Ovary (tissue), 3 donors: ENCODE data around the gene CPN1.

Experiments
- EP300 ChIP-seq: sonication (generic); formaldehyde crosslinking; IDR thresholded peaks from one replicate; pipeline ENCODE4 v1.6.1; 2017; ENCODE audit warnings: antibody characterized with exemption
- POLR2A ChIP-seq: fragments of 450-650 bp; IDR thresholded peaks from one replicate; pipeline ENCODE4 v1.6.1; 2017; ENCODE audit warnings: antibody characterized with exemption, mild to moderate bottlenecking, moderate library complexity
- TF ChIP-seq, protein P1 (sequence below), 3 donors: fragments of 450-650 bp in 2 of 3; fragments of 200-600 bp in 1 of 3; IDR thresholded peaks; one replicate each; pipeline versions ENCODE4 v1.5.1 to v1.8.0; 2016 to 2022; ENCODE audit warnings: antibody characterized with exemption in 3 of 3, mild to moderate bottlenecking in 1 of 3
- donor health status: DM: no; HTN: no; CAD: no.

DNA sequence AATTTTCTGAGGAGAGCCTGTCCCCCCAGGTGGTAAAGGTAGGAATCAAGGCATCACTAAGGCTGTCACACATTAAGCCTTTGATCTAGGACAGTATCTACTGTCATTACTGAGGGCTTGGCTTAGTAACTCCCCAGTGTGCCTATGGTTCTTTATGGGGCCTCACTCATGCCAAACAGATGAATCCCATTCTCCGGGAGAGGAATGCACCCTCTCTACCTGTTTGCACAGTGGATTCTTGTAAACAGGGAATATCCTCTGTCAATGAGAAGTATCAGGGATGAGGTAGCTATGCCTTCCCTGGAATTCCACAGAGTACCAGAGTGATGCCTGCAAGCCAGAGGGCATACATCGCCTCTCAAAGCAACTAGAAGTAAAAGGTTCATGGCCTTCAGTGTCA lies 3.9 kb upstream of the CPN1 start:
- TF ChIP-seq, protein P1, sequence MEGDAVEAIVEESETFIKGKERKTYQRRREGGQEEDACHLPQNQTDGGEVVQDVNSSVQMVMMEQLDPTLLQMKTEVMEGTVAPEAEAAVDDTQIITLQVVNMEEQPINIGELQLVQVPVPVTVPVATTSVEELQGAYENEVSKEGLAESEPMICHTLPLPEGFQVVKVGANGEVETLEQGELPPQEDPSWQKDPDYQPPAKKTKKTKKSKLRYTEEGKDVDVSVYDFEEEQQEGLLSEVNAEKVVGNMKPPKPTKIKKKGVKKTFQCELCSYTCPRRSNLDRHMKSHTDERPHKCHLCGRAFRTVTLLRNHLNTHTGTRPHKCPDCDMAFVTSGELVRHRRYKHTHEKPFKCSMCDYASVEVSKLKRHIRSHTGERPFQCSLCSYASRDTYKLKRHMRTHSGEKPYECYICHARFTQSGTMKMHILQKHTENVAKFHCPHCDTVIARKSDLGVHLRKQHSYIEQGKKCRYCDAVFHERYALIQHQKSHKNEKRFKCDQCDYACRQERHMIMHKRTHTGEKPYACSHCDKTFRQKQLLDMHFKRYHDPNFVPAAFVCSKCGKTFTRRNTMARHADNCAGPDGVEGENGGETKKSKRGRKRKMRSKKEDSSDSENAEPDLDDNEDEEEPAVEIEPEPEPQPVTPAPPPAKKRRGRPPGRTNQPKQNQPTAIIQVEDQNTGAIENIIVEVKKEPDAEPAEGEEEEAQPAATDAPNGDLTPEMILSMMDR (IDR thresholded peaks at IDR 0.05), result no peak
- no peak for TF ChIP-seq POLR2A
- TF ChIP-seq EP300, result no peak
